Measurements from ENCODE around the gene SLC35F1.
A peak's percentile ranks its signal among the peaks of the same experiment; 100 is the strongest.
"Not testable (repeated sequence)": the region's sequence is repeated elsewhere in the genome, so short reads cannot be mapped to it uniquely, and the experiment has no call there.

Gene SLC35F1

DNA sequence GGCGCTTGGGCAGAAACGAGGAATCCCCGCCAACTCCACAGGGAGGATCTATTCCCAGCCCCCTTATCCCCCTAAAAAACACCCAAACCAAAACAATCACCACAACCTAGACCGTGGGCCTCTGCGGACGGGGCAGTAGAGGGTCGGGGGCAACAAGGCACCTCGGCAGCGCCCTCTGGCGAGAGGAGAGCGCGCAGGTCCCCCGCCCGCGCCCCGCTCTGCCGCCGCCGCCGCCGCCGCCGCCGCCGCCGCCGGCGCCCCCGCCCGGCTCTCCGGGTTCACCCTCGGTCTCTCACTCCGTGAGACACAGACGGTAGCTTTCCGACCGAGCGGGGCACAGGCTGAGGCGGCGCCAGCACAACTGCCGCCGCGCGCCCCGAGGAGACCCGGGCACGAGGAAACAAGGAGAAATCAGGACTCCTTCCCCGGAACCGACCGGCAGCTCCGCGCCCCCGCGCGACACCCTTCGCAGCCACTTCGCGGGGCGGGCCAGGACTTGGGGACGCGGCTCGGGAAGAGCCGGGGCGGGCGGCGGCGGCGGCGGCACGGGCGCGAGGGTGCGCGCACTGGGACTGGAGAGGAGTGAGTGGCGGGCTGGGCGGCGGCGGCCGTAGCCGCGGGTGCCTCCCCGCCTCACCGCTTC, at the start of gene SLC35F1:
Gene SLC35F1, plus strand, starts transcription at position 307 of the 643 bp plus-strand sequence.
- DNase-seq (ENCODE audit: low read depth), result no peak
- TF ChIP-seq, protein P1, sequence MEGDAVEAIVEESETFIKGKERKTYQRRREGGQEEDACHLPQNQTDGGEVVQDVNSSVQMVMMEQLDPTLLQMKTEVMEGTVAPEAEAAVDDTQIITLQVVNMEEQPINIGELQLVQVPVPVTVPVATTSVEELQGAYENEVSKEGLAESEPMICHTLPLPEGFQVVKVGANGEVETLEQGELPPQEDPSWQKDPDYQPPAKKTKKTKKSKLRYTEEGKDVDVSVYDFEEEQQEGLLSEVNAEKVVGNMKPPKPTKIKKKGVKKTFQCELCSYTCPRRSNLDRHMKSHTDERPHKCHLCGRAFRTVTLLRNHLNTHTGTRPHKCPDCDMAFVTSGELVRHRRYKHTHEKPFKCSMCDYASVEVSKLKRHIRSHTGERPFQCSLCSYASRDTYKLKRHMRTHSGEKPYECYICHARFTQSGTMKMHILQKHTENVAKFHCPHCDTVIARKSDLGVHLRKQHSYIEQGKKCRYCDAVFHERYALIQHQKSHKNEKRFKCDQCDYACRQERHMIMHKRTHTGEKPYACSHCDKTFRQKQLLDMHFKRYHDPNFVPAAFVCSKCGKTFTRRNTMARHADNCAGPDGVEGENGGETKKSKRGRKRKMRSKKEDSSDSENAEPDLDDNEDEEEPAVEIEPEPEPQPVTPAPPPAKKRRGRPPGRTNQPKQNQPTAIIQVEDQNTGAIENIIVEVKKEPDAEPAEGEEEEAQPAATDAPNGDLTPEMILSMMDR (IDR thresholded peaks at IDR 0.05; ENCODE audit: control insufficient read depth, insufficient read depth, low read depth, low read length, missing control alignments), result peak; percentile 34
- H3K4me3 ChIP-seq (ENCODE audit: control insufficient read depth, low read depth, low read length), result peak within 1 kb of the TSS; percentile 41

DNA sequence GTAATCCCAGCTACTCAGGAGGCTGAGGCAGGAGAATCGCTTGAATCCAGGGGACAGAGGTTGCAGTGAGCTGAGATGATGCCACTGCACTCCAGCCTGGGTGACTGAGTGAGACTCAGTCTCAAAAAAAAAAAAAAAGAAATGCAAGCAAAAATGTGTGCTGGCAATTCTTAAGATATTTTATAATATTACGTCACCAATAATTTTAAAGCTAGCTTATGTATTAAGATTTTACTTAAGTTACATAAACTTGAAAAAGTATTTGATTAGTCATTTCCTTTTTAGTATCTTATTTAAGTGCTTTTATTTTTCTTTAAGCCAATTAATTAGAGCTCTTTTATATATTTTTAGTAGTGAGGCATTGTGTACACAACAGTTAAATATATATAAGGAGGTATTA, 48.5 kb upstream of the SLC35F1 start:
- not testable (repeated sequence) for H3K4me3 ChIP-seq (ENCODE audit: control insufficient read depth, low read depth, low read length); DNase-seq (ENCODE audit: low read depth)

DNA sequence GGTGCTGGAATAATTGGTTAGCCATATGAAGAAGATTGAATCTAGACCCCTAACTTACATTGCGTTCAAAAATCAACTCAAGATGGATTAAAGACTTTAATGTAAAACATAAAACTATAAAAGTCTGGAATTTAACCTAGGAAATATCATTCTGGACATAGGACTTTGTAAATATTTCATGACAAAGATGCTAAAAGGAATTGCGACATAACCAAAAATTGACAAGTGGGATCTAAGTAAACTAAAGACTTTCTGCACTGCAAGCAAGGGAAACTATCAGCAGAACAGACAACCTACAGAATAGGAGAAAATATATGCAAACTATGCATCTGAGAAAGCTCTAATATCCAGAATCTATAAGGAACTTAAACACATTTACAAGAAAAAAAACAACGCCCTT, 45.5 kb upstream of the SLC35F1 start:
- no peak overlapping the region for H3K4me3 ChIP-seq (ENCODE audit: control insufficient read depth, low read depth, low read length)
- TF ChIP-seq, protein P1 (IDR thresholded peaks at IDR 0.05; ENCODE audit: control insufficient read depth, insufficient read depth, low read depth, low read length, missing control alignments), result no peak
- no peak for DNase-seq (ENCODE audit: low read depth)

DNA sequence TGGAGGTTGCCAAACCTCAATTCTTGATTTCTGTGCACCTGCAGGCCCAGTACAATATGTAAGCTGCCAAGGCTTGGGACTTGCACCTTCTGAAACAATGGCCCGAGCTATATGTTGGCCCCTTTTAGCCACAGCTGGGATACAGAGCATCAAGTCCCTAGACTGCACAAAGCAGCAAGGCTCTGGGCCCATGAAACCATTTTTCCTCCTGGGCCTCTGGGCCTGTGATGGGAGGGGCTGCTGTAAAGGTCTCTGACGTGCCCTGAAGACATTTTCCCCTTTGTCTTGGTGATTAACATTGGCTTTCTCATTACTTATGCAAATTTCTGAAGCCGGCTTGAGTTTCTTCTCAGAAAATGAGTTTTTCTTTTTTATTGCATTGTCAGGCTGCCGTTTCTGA, 40.5 kb upstream of the SLC35F1 start:
- TF ChIP-seq, protein P1 (IDR thresholded peaks at IDR 0.05; ENCODE audit: control insufficient read depth, insufficient read depth, low read depth, low read length, missing control alignments), result no peak
- DNase-seq (ENCODE audit: low read depth), result no peak
- no peak overlapping the region for H3K4me3 ChIP-seq (ENCODE audit: control insufficient read depth, low read depth, low read length)

DNA sequence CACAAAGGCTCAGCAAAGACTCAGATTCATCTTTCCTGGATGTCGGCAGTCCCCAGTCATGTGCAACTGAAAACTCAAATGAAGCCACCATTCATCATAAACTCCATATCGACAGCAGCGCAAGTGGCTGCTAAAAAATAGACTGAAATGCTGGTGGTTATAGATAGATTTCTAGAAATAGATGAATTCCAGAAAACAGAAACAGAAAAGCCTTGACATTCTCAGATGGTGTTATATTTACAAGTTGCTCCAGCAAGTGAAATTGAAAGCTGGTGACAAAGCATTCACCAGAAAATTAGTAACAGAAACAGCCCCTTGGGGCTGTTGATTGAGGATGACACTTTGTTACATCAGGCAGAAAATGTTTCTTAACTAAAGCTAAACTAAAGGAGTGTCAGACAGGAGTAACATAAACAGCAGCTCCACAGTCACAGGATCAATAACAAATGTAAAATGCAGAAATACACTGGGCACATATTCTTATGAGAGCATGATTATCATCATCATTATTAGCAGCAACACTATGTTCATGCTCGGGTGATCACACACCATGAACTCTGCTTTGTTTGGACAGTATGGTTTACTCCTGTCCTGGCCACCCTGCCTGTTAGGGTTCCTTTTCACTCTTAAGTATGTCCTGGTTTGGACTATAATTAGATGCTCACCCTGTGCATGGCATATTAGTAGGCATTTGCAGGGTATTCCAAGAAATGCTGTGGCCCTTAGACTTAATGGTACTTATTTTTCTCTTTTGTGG, 36.4 kb upstream of the SLC35F1 start:
- TF ChIP-seq, protein P1 (IDR thresholded peaks at IDR 0.05; ENCODE audit: control insufficient read depth, insufficient read depth, low read depth, low read length, missing control alignments), result no peak
- H3K4me3 ChIP-seq (ENCODE audit: control insufficient read depth, low read depth, low read length), result no peak overlapping the region
- DNase-seq (ENCODE audit: low read depth), result no peak

DNA sequence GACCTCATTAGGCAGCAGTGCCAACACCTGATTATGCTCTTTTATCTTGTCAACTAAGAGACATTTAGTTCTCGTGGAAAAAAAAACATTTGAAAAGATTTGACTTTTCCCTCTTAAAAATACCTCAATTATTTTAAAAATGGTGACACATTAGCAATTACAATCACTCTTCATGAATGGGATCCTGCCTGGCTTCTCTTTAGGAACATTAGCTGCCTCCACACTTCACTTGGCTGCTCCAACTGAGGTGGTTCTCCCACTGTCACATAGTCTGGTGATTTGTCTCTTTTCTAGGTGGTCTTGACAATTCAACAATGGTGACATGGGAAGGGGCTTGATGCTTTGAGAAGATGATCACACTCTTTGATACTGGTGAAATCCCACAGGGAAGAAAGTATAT, 26.2 kb upstream of the SLC35F1 start:
- DNase-seq (ENCODE audit: low read depth), result no peak
- H3K4me3 ChIP-seq (ENCODE audit: control insufficient read depth, low read depth, low read length), result no peak overlapping the region
- TF ChIP-seq, protein P1 (IDR thresholded peaks at IDR 0.05; ENCODE audit: control insufficient read depth, insufficient read depth, low read depth, low read length, missing control alignments), result no peak

DNA sequence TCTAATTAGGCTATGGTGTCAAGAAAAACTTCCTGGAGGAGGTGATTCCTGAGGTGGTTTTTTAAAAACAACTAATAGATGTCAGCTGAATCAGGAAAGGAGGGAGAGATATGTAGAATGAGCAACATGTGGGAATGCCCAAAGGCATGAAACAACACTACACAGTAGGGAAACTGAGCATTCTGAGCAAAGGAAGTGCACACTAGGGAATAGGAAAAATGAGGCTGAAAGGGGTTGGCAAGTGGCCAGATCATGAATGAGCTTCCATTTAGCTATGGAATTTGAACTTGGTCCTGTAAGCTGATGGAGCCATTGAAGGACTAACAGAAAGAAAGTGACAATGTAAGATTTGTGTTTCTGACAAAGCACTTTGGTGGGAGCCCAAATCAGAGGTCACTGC, 16.9 kb upstream of the SLC35F1 start:
- no peak overlapping the region for H3K4me3 ChIP-seq (ENCODE audit: control insufficient read depth, low read depth, low read length)
- DNase-seq (ENCODE audit: low read depth), result no peak
- TF ChIP-seq, protein P1 (IDR thresholded peaks at IDR 0.05; ENCODE audit: control insufficient read depth, insufficient read depth, low read depth, low read length, missing control alignments), result no peak
